ENCODE data around the gene VSTM4. TPM values are rescaled to one million over a fixed set of nuclear protein-coding genes. Genes with fewer than 3 reads are reported as not detected.

Gene VSTM4
- total and polyA plus RNA-seq, 9 of the 15 experiments (the other 6 are each of a cell fraction or from before 2014, with no cell fraction given), result 1.0 to 7.9 (median 3.0) TPM

DNA sequence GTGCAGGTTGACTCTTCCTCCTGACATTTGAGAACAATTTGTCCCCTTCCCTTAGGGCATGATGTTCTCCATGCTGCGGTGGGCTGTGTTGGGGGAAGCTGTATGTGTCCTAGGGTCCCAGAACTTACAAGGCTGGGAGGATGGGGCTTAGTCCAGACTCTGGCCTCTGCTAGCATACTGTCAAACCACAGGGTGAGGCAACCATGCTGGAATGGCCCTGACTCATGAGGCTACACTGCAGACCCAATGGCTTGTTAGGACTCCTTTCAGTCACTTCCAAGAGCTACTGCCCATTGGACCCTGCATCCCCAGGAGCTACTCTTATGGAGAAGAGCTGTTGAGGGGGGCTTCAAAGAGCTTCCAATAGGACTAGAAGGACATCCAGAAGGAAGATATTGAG is 38.6 kb upstream of the VSTM4 start:
- peak; percentile 65 for ATAC-seq
- POLR2A ChIA-PET, result interaction anchor here (0.6 to 3.1 kb wide), 6 partner anchors 8 to 143 kb away, joined by 3 to 19 read pairs (median 4); no protein-coding TSS in a partner anchor
- Histone ChIP-seq H3K9me1 (ENCODE audit: control insufficient read depth, insufficient read depth, low read length) (no peaks in the 10 kb centered on the region), H3K4me3 (no peak overlapping the region), H4K20me1 (replicated peaks; ENCODE audit: control insufficient read depth, insufficient read depth, low read length) (no peaks in the 10 kb centered on the region), H3K4me1 (replicated peaks in 1 of 2; ENCODE audit: control insufficient read depth in 2 of 2, insufficient read depth in 2 of 2, low read length in 2 of 2) (peaks cover 15 to 26% of the 10 kb centered on the region in 2 experiments; a peak in 3 of 5 replicates), H3K36me3 (ENCODE audit: control insufficient read depth, insufficient read depth, low read length) (peaks cover 25% of the 10 kb centered on the region; the same call in 1 of the 3 replicates), H3K9me3 (replicated peaks; ENCODE audit: control insufficient read depth, insufficient read depth, low read depth, low read length) (no peaks in the 10 kb centered on the region), H3K9ac (ENCODE audit: insufficient read depth in 1 of 2, low read depth in 2 of 2, low read length in 2 of 2) (peak overlapping the region in 1 of 2 experiments; percentile 5; a peak in 2 of 4 replicates), H2AFZ (ENCODE audit: low read depth, low read length) (peak overlapping the region; percentile 55), H3K27ac (ENCODE audit: extremely low read depth, low read depth, low read length) (no peak overlapping the region), H3K27me3 (ENCODE audit: control insufficient read depth in 2 of 2, insufficient read depth in 2 of 2, low read length in 2 of 2) (no peaks in the 10 kb centered on the region), H3K4me2 (ENCODE audit: insufficient read depth, low read length) (peak overlapping the region; percentile 30; the same call in 1 of the 2 replicates), H3K79me2 (ENCODE audit: control insufficient read depth, insufficient read depth, low read length) (no peaks in the 10 kb centered on the region)
- no peak for DNase-seq (ENCODE audit: extremely low read depth in 1 of 4, low spot score in 3 of 4)
- intact Hi-C loops (cut with micrococcal nuclease), result no loop called here
- FAIRE-seq, result peak; percentile 26
- in situ Hi-C loops (cut with MboI), result no loop called here
- no TSS peak for BruUV-seq (replicated peaks)
- CTCF ChIA-PET (ENCODE audit: low intra/inter-chr PET ratio), result no interaction called here
- 100% methylated on average over 1 of the region's 1 CpG for WGBS (ENCODE audit: insufficient coverage, low coverage, missing lambda C conversion rate)
- TF ChIP-seq TEAD1 (CRISPR knock-in tag; IDR thresholded peaks at IDR 0.05), result no peak
- no peak for TF ChIP-seq ZNF75A (CRISPR knock-in tag; IDR thresholded peaks at IDR 0.05)
- no peak for TF ChIP-seq ZSCAN29 (IDR thresholded peaks at IDR 0.05)
- TF ChIP-seq IRF1 (CRISPR knock-in tag; IDR thresholded peaks at IDR 0.05; ENCODE audit: borderline replicate concordance), result no peak
- no peak for TF ChIP-seq ETS2 (tag; IDR thresholded peaks at IDR 0.05; ENCODE audit: borderline replicate concordance, poor library complexity, severe bottlenecking)
- TF ChIP-seq ZBTB17 (CRISPR knock-in tag; IDR thresholded peaks at IDR 0.05), result 0 out of 2 replicates have a peak, but pooled peaks have one; percentile 27
- TF ChIP-seq SREBF1 (IDR thresholded peaks at IDR 0.05; ENCODE audit: borderline replicate concordance, low read depth, low read length), result no peak
- TF ChIP-seq ARHGAP35 (IDR thresholded peaks at IDR 0.05; ENCODE audit: partially characterized antibody), result no peak
- peak in 1 of 2 experiments; percentile 16; a peak in 1 of 4 replicates for TF ChIP-seq MAZ (CRISPR knock-in tag; conservative IDR thresholded peaks at IDR 0.05 in 1 of 2, IDR thresholded peaks at IDR 0.05 in 1 of 2)
- no peak for TF ChIP-seq U2AF2 (optimal IDR thresholded peaks at IDR 0.05; ENCODE audit: low read depth, low read length)
- TF ChIP-seq RFX1 (IDR thresholded peaks at IDR 0.05), result no peak
- TF ChIP-seq BHLHE40 (IDR thresholded peaks at IDR 0.05; ENCODE audit: low read length), result no peak
- no peak for TF ChIP-seq PHB (CRISPR knock-in tag; IDR thresholded peaks at IDR 0.05)
- no peak for TF ChIP-seq POLR2A (conservative IDR thresholded peaks at IDR 0.05)
- no peak for TF ChIP-seq CBX5 (IDR thresholded peaks at IDR 0.05; ENCODE audit: borderline replicate concordance, low read depth)
- TF ChIP-seq MBD2 (IDR thresholded peaks at IDR 0.05; ENCODE audit: borderline replicate concordance, low read depth), result 0 out of 2 replicates have a peak, but pooled peaks have one; percentile 2
- no peak for TF ChIP-seq ZNF347 (CRISPR knock-in tag; IDR thresholded peaks at IDR 0.05; ENCODE audit: low read depth)
- TF ChIP-seq CSDE1 (IDR thresholded peaks at IDR 0.05), result no peak
- TF ChIP-seq DNMT1 (IDR thresholded peaks at IDR 0.05), result no peak
- TF ChIP-seq HEY1 (CRISPR knock-in tag; IDR thresholded peaks at IDR 0.05; ENCODE audit: borderline replicate concordance), result no peak
- TF ChIP-seq MED1 (CRISPR knock-in tag; IDR thresholded peaks at IDR 0.05; ENCODE audit: borderline replicate concordance), result no peak
- TF ChIP-seq, protein P1, sequence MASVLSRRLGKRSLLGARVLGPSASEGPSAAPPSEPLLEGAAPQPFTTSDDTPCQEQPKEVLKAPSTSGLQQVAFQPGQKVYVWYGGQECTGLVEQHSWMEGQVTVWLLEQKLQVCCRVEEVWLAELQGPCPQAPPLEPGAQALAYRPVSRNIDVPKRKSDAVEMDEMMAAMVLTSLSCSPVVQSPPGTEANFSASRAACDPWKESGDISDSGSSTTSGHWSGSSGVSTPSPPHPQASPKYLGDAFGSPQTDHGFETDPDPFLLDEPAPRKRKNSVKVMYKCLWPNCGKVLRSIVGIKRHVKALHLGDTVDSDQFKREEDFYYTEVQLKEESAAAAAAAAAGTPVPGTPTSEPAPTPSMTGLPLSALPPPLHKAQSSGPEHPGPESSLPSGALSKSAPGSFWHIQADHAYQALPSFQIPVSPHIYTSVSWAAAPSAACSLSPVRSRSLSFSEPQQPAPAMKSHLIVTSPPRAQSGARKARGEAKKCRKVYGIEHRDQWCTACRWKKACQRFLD (CRISPR knock-in tag; IDR thresholded peaks at IDR 0.05), result no peak
- TF ChIP-seq SETDB1 (IDR thresholded peaks at IDR 0.05; ENCODE audit: low read length), result no peak
- TF ChIP-seq ZNF217 (CRISPR knock-in tag; IDR thresholded peaks at IDR 0.05), result no peak
- no peak for TF ChIP-seq ZNF140 (CRISPR knock-in tag; IDR thresholded peaks at IDR 0.05)
